SK-N-SH (cell line): Measurements from ENCODE around the gene CCDC40. TPM values are rescaled to one million over a fixed set of nuclear protein-coding genes. Genes with fewer than 3 reads are reported as not detected.

ENCODE experiments used
- CTCF ChIA-PET: fragments of 300-600, 350-600 bp; formaldehyde crosslinking; extraction: SDS; loops from one replicate; lab custom pipeline; 2021; lab: Yijun Ruan, JAX
- POLR2A ChIA-PET: fragments of 350-600 bp; sonication (Branson Sonifier 250); formaldehyde crosslinking; extraction: SDS; loops from one replicate; lab custom pipeline; 2020; ENCODE audit warnings: antibody characterized with exemption, inconsistent platforms; lab: Yijun Ruan, JAX
- DNase-seq: peaks from one replicate; pipeline ENCODE4 v3.0.0; 2012
- H2AFZ ChIP-seq: fragments of 200-600 bp; sonication (generic); 2 replicates; pipeline ENCODE4 v1.8.1; 2016; ENCODE audit warnings: antibody characterized with exemption, mild to moderate bottlenecking, low read depth
- H3F3A ChIP-seq: fragments of 200-600 bp; sonication (generic); replicated peaks from 2 replicates; pipeline ENCODE3; 2016; ENCODE audit warnings: antibody characterized with exemption, mild to moderate bottlenecking; ENCODE audit not compliant: insufficient read depth
- H3K27ac ChIP-seq, 2 experiments: fragments of 200-500 bp in 1 of 2; fragments of 200-600 bp in 1 of 2; sonication (Bioruptor generic) in 1 of 2; sonication (generic), shearing (Covaris generic) in 1 of 2; 2 replicates each; pipeline versions ENCODE4 v1.5.1 to v1.6.1; 2014 to 2016; ENCODE audit warnings: low read depth in 2 of 2, inconsistent platforms in 1 of 2, low read length in 1 of 2, mild to moderate bottlenecking in 1 of 2, mixed read lengths in 1 of 2
- H3K27me3 ChIP-seq: fragments of 200-600 bp; sonication (generic), shearing (Covaris generic); 2 replicates; pipeline ENCODE4 v1.6.1; 2016; ENCODE audit warnings: mixed run types; ENCODE audit not compliant: insufficient read depth
- H3K36me3 ChIP-seq, 2 experiments: fragments of 200-500 bp in 1 of 2; fragments of 200-600 bp in 1 of 2; sonication (Bioruptor generic) in 1 of 2; sonication (generic) in 1 of 2; replicated peaks in 1 of 2; 2 replicates each; pipeline versions ENCODE3 to v1.5.1; 2014 to 2016; ENCODE audit warnings: low read length in 1 of 2, mild to moderate bottlenecking in 1 of 2; ENCODE audit not compliant: insufficient read depth in 2 of 2, control insufficient read depth in 1 of 2
- H3K4me1 ChIP-seq, 2 experiments: fragments of 200-500 bp in 1 of 2; fragments of 200-600 bp in 1 of 2; sonication (Bioruptor generic) in 1 of 2; sonication (generic), shearing (Covaris generic) in 1 of 2; 2 replicates each; pipeline versions ENCODE4 v1.5.1 to v1.6.1; 2014 to 2016; ENCODE audit warnings: low read depth in 1 of 2, low read length in 1 of 2, mixed run types in 1 of 2; ENCODE audit not compliant: insufficient read depth in 2 of 2, control insufficient read depth in 1 of 2
- H3K4me2 ChIP-seq: fragments of 200-600 bp; sonication (generic), shearing (Covaris generic); 2 replicates; pipeline ENCODE4 v1.6.1; 2017; ENCODE audit warnings: mixed run types
- H3K4me3 ChIP-seq, 2 experiments: fragments of 200-500 bp in 1 of 2; fragments of 200-600 bp in 1 of 2; sonication (Bioruptor generic) in 1 of 2; sonication (generic), shearing (Covaris generic) in 1 of 2; 2 replicates each; pipeline versions ENCODE4 v1.5.1 to v1.8.1; 2014 to 2016; ENCODE audit warnings: low read depth in 2 of 2, inconsistent platforms in 1 of 2, low read length in 1 of 2, mild to moderate bottlenecking in 1 of 2, mixed read lengths in 1 of 2, moderate library complexity in 1 of 2
- H3K79me2 ChIP-seq: fragments of 200-600 bp; sonication (generic); 2 replicates; pipeline ENCODE4 v1.8.1; 2017; ENCODE audit warnings: mild to moderate bottlenecking; ENCODE audit not compliant: insufficient read depth
- H3K9ac ChIP-seq: fragments of 200-600 bp; sonication (generic); 2 replicates; pipeline ENCODE4 v1.6.1; 2017; ENCODE audit warnings: mixed run types
- H3K9me2 ChIP-seq: fragments of 200-600 bp; sonication (generic); 2 replicates; pipeline ENCODE4 v1.6.1; 2017; ENCODE audit warnings: mixed run types
- H3K9me3 ChIP-seq: fragments of 200-600 bp; sonication (generic); 2 replicates; pipeline ENCODE4 v1.6.1; 2017; ENCODE audit warnings: mixed run types, mild to moderate bottlenecking, moderate library complexity
- H4K20me1 ChIP-seq: fragments of 200-600 bp; sonication (generic); 2 replicates; pipeline ENCODE4 v1.6.1; 2017; ENCODE audit warnings: mild to moderate bottlenecking, mixed run types; ENCODE audit not compliant: insufficient read depth
- CHD2 ChIP-seq: fragments of 150-350 bp; IDR thresholded peaks from 2 replicates; pipeline ENCODE4 v1.6.1; 2018; ENCODE audit warnings: low read length; ENCODE audit not compliant: partially characterized antibody
- ELF1 ChIP-seq: IDR thresholded peaks from 2 replicates; pipeline ENCODE4 v1.4.0; 2012
- EP300 ChIP-seq, 2 experiments: IDR thresholded peaks; 2 replicates each; pipeline versions ENCODE4 v1.4.0 to v1.6.1; 2012; ENCODE audit warnings: borderline replicate concordance in 1 of 2, low read depth in 1 of 2, low read length in 1 of 2
- EZH2phosphoT487 ChIP-seq: fragments of 200-600 bp; sonication (generic); IDR thresholded peaks from 2 replicates; pipeline ENCODE4 v1.6.1; 2017; ENCODE audit warnings: low read depth, mixed run types, mild to moderate bottlenecking, antibody characterized with exemption, moderate library complexity, borderline replicate concordance
- FOSL2 ChIP-seq: IDR thresholded peaks from 2 replicates; pipeline ENCODE4 v1.4.0; 2012; ENCODE audit warnings: low read depth, mild to moderate bottlenecking, moderate library complexity, borderline replicate concordance
- FOXM1 ChIP-seq: IDR thresholded peaks from 2 replicates; pipeline ENCODE4 v1.4.0; 2012; ENCODE audit warnings: low read depth, mild to moderate bottlenecking
- GABPA ChIP-seq: IDR thresholded peaks from 2 replicates; pipeline ENCODE4 v1.4.0; 2012; ENCODE audit warnings: low read depth, mild to moderate bottlenecking
- GATA2 ChIP-seq: sonication (generic); formaldehyde crosslinking; IDR thresholded peaks from 2 replicates; pipeline ENCODE4 v1.5.0; 2020; ENCODE audit warnings: mild to moderate bottlenecking, missing genetic modification reagents
- IRF3 ChIP-seq: fragments of 150-350 bp; IDR thresholded peaks from 2 replicates; pipeline ENCODE4 v1.6.1; 2016; ENCODE audit warnings: mild to moderate bottlenecking, low read depth, low read length
- NRF1 ChIP-seq: IDR thresholded peaks from 2 replicates; pipeline ENCODE4 v1.6.1; 2012; ENCODE audit warnings: low read depth, mild to moderate bottlenecking, low read length
- POLR2AphosphoS5 ChIP-seq: IDR thresholded peaks from 2 replicates; pipeline ENCODE4 v1.6.1; 2012; ENCODE audit warnings: low read depth, low read length
- RXRA ChIP-seq: IDR thresholded peaks from 2 replicates; pipeline ENCODE4 v1.4.0; 2012; ENCODE audit warnings: low read depth, mild to moderate bottlenecking, borderline replicate concordance
- SIN3A ChIP-seq: IDR thresholded peaks from 2 replicates; pipeline ENCODE4 v1.6.1; 2012; ENCODE audit warnings: low read depth, mild to moderate bottlenecking, low read length, moderate library complexity, borderline replicate concordance
- TAF1 ChIP-seq: IDR thresholded peaks from 2 replicates; pipeline ENCODE4 v1.6.1; 2012; ENCODE audit warnings: low read depth, mild to moderate bottlenecking, low read length, moderate library complexity, borderline replicate concordance
- WGBS: methylation state at CpG from one replicate; pipeline ENCODE4 v1.1.6; 2017; ENCODE audit warnings: low lambda C conversion rate; 5-methylcytosine and 5-hydroxymethylcytosine counted together
- polyA plus RNA-seq, 3 experiments: library from polyadenylated mRNA; depleted of rRNA; stranded (reverse); fragments of >200 nt; gene quantifications; 2 replicates each; pipeline ENCODE4 v1.2.3, GENCODE V29; 2012
- TF ChIP-seq, protein P1 (sequence below): IDR thresholded peaks from 2 replicates; pipeline ENCODE4; 2012
- TF ChIP-seq, protein P2 (sequence below): fragments of 200-600 bp; sonication (generic); IDR thresholded peaks from 2 replicates; pipeline ENCODE4 v1.6.1; 2017; ENCODE audit warnings: antibody characterized with exemption, mild to moderate bottlenecking, moderate library complexity

CCDC40 gene
- polyA plus RNA-seq, 1 of the 3 experiments (the other 2 are of a cell fraction), result 17.3 TPM

DNA sequence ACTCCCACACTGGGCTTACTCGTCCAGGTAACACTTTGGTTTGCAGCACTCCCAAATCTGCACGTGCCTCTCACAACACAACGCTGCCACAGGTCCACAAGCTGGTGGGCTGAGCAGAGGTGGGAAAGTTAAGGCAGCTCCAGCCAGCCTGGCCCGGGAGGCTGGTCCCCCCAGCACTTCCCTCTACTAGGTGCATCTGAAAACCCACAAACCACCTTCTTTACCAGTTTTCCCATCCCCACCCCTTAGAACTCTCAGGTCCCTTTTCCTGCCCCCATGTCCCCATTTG is 63.5 kb downstream of the CCDC40 start:
- H3K27me3 ChIP-seq, result no peaks in the 10 kb centered on the region
- H3K4me2 ChIP-seq, result no peak overlapping the region
- no peak overlapping the region for H3K9ac ChIP-seq
- peaks cover 8% of the 10 kb centered on the region for H3K79me2 ChIP-seq
- TF ChIP-seq SIN3A (no peak), FOXM1 (no peak), GABPA (no peak), ELF1 (no peak), EP300 (IDR thresholded peaks at IDR 0.05; ENCODE audit: borderline replicate concordance in 1 of 2, low read depth in 1 of 2, low read length in 1 of 2) (no peak), IRF3 (no peak), RXRA (no peak), CHD2 (no peak), GATA2 (CRISPR knock-in tag) (no peak), NRF1 (no peak), POLR2AphosphoS5 (no peak), EZH2phosphoT487 (no peak), FOSL2 (no peak), TAF1 (no peak)
- TF ChIP-seq, protein P1, sequence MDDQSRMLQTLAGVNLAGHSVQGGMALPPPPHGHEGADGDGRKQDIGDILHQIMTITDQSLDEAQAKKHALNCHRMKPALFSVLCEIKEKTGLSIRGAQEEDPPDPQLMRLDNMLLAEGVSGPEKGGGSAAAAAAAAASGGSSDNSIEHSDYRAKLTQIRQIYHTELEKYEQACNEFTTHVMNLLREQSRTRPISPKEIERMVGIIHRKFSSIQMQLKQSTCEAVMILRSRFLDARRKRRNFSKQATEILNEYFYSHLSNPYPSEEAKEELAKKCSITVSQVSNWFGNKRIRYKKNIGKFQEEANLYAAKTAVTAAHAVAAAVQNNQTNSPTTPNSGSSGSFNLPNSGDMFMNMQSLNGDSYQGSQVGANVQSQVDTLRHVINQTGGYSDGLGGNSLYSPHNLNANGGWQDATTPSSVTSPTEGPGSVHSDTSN, result no peak
- TF ChIP-seq, protein P2, sequence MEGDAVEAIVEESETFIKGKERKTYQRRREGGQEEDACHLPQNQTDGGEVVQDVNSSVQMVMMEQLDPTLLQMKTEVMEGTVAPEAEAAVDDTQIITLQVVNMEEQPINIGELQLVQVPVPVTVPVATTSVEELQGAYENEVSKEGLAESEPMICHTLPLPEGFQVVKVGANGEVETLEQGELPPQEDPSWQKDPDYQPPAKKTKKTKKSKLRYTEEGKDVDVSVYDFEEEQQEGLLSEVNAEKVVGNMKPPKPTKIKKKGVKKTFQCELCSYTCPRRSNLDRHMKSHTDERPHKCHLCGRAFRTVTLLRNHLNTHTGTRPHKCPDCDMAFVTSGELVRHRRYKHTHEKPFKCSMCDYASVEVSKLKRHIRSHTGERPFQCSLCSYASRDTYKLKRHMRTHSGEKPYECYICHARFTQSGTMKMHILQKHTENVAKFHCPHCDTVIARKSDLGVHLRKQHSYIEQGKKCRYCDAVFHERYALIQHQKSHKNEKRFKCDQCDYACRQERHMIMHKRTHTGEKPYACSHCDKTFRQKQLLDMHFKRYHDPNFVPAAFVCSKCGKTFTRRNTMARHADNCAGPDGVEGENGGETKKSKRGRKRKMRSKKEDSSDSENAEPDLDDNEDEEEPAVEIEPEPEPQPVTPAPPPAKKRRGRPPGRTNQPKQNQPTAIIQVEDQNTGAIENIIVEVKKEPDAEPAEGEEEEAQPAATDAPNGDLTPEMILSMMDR, result no peak
- WGBS, result 93% methylated on average over 4 of the region's 4 CpGs
- ChIA-PET POLR2A (no interaction called here), CTCF (interaction anchor here (1.4 to 4.0 kb wide), 8 partner anchors 10 to 127 kb away, joined by 3 to 55 read pairs (median 11); partner anchors contain the start of gene EIF4A3)
- no peaks in the 10 kb centered on the region for H3F3A ChIP-seq
- no peaks in the 10 kb centered on the region for H4K20me1 ChIP-seq
- H3K9me2 ChIP-seq, result no peaks in the 10 kb centered on the region
- no peaks in the 10 kb centered on the region for H3K36me3 ChIP-seq
- no peak for DNase-seq
- no peak overlapping the region for H3K27ac ChIP-seq
- H2AFZ ChIP-seq, result no peak overlapping the region
- no peak overlapping the region for H3K4me3 ChIP-seq
- H3K9me3 ChIP-seq, result no peaks in the 10 kb centered on the region
- H3K4me1 ChIP-seq, result peaks cover 6 to 36% of the 10 kb centered on the region in 2 experiments; a peak in 3 of 4 replicates
